ENCODE results near the gene SHPK. TPM values are rescaled to one million over a fixed set of nuclear protein-coding genes. Genes with fewer than 3 reads are reported as not detected.

SHPK gene
- total RNA-seq, 1 experiment from 2014 or later, result 8.4 TPM

GRCh38 chr17:3598078-3598477, 38.0 kb downstream of the SHPK start:
- in situ Hi-C loops (cut with HindIII; ENCODE audit: low pct_unique_long_range_greater_than_20kb, low sequenced_read_pairs), result no loop called here
- no peaks in the 10 kb centered on the region for H3K9me3 ChIP-seq (ENCODE audit: control insufficient read depth, insufficient read depth, low read depth, low read length)
- intact Hi-C loops (cut with micrococcal nuclease; ENCODE audit: unreplicated experiment), result no loop called here
- ChIA-PET POLR2A (no interaction called here), CTCF (no interaction called here)
- no peaks in the 10 kb centered on the region for H3K36me3 ChIP-seq (ENCODE audit: control insufficient read depth, insufficient read depth, low read length)
- H3K4me3 ChIP-seq (ENCODE audit: low read depth in 2 of 2, low read length in 2 of 2), result no peak overlapping the region
- TF ChIP-seq POLR2AphosphoS5 (IDR thresholded peaks at IDR 0.05; ENCODE audit: low read depth, low read length) (no peak), REST (IDR thresholded peaks at IDR 0.05; ENCODE audit: insufficient read depth in 1 of 2, low read depth in 2 of 2, low read length in 1 of 2) (no peak), SIN3A (IDR thresholded peaks at IDR 0.05; ENCODE audit: borderline replicate concordance, insufficient read depth, low read depth, low read length) (no peak), TCF7L2 (IDR thresholded peaks at IDR 0.05; ENCODE audit: low read depth, low read length) (no peak), CTCF (IDR thresholded peaks at IDR 0.05) (no peak)
- no peaks in the 10 kb centered on the region for H3K4me1 ChIP-seq (ENCODE audit: control insufficient read depth, insufficient read depth, low read length)
- no TSS peak for BruUV-seq (replicated peaks)
- ATAC-seq (no peak), DNase-seq (ENCODE audit: low read depth, low spot score) (no peak)
- no peak overlapping the region for H3K27ac ChIP-seq (ENCODE audit: low read length)
- no peaks in the 10 kb centered on the region for H3K27me3 ChIP-seq (ENCODE audit: control insufficient read depth, insufficient read depth, low read length)

GRCh38 chr17:3596804-3597464, 39.1 kb downstream of the SHPK start:
- POLR2A ChIA-PET, result interaction anchor here (0.6 kb wide), 1 partner anchor 746 kb away, joined by 3 read pairs; no protein-coding TSS in a partner anchor
- CTCF ChIA-PET, result no interaction called here
- ATAC-seq (no peak), DNase-seq (ENCODE audit: low read depth, low spot score) (no peak)
- no peak overlapping the region for H3K4me3 ChIP-seq (ENCODE audit: low read depth in 2 of 2, low read length in 2 of 2)
- in situ Hi-C loops (cut with HindIII; ENCODE audit: low pct_unique_long_range_greater_than_20kb, low sequenced_read_pairs) (no loop called here), intact Hi-C loops (cut with micrococcal nuclease; ENCODE audit: unreplicated experiment) (no loop called here)
- no TSS peak for BruUV-seq (replicated peaks)
- no peaks in the 10 kb centered on the region for H3K4me1 ChIP-seq (ENCODE audit: control insufficient read depth, insufficient read depth, low read length)
- no peak for TF ChIP-seq CTCF (IDR thresholded peaks at IDR 0.05)
- H3K27me3 ChIP-seq (ENCODE audit: control insufficient read depth, insufficient read depth, low read length), result no peaks in the 10 kb centered on the region
- no peak overlapping the region for H3K27ac ChIP-seq (ENCODE audit: low read length)
- no peaks in the 10 kb centered on the region for H3K9me3 ChIP-seq (ENCODE audit: control insufficient read depth, insufficient read depth, low read depth, low read length)
- no peaks in the 10 kb centered on the region for H3K36me3 ChIP-seq (ENCODE audit: control insufficient read depth, insufficient read depth, low read length)

Measured in Panc1 (cell line).